ENCODE measurements around the gene PTAR1.

GRCh38 chr9:69677931-69678330, 81.9 kb downstream of the PTAR1 start:
- TF ChIP-seq POLR2A (IDR thresholded peaks at IDR 0.05; ENCODE audit: low read length) (no peak), CTCF (IDR thresholded peaks at IDR 0.05) (no peak), KDM1A (IDR thresholded peaks at IDR 0.05; ENCODE audit: low read depth) (no peak)

All from A549 (cell line).